HG03066 (cell line): ENCODE measurements around the gene MYCN.

Experiments
- ATAC-seq: cut with Tn5 transposase; IDR thresholded peaks from one replicate; pipeline ENCODE4 v1.9.1; 2021; ENCODE audit warnings: low read depth; ENCODE audit not compliant: unreplicated experiment

Gene MYCN

DNA sequence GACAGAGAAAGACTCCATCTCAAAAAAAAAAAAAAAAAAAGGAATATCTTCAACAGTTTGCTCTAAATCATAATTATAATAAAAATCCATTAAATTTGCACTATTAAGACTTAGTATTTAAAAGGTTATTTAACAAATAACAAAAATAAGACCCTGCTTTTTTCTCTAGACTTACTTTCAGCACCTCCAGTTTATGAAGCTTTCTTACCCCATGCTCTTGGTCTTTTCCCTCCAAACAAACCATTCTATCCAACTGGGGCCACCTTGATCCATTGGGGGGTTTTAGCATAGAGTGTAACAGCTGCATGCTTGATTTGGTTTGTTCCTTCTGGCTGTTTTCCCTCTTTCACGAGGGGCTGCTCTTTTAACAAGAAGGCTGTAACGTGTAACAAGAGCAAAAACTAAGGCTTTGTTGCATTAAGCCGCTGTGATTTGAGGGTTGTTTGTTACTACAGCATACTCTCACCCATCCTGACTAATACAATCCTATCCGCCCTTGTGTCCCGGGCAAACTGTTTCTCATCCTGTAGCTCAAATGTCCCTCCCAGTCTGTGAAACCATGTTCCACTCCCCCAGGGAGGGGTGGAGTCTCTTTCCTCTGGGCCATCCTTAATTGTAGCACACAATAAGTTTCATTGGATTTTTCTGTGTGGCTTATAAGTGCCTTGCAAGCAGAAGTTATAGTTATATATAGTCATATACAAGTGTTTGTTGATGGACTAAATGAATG is 9.6 kb upstream of the MYCN start:
- ATAC-seq = no peak

DNA sequence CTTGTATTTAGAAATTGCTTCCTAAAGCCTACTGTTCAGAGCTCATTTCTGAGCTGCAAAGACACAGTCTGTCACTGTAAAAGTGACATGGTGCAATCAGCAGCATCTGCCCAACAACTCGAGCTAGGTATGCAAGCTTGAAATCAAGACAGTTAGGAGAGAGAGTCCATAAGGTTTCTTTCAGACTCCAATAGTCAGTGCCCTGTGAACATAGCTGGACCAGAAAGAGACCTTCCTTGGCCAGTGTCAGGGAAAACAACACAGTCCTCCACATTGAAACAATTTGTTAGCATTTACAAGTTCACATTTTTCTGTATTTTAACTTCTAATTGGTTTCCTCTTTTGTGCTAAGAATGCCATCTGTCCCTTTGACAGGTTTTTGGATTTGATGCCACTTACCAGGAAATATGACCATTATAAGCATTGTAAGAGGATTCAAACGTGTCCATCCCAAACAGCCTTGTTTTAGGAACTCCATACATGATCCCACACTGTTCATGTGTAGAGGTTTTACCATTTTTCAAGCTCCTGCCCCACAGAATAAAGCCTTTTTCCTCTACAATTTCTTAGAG is 8.9 kb upstream of the MYCN start:
- no peak for ATAC-seq

DNA sequence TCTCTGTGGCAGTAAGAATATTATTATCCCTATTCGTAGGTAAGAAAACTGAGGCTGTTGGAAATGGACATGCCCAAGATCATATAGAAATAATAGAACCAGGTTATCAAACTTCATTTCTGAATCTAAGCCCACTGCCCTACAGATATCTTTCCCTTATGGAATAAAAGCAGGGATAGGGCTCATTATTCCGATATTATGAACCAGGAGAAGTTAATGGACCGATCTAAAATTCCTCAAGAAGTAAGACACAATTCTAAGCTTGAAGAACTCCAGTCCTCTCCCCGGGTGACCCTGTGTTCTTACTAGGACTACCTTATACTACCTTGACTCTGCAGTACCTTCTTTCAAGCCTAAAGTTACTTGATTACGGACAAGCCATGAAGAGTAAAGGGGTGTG is 8.4 kb upstream of the MYCN start:
- ATAC-seq = no peak

DNA sequence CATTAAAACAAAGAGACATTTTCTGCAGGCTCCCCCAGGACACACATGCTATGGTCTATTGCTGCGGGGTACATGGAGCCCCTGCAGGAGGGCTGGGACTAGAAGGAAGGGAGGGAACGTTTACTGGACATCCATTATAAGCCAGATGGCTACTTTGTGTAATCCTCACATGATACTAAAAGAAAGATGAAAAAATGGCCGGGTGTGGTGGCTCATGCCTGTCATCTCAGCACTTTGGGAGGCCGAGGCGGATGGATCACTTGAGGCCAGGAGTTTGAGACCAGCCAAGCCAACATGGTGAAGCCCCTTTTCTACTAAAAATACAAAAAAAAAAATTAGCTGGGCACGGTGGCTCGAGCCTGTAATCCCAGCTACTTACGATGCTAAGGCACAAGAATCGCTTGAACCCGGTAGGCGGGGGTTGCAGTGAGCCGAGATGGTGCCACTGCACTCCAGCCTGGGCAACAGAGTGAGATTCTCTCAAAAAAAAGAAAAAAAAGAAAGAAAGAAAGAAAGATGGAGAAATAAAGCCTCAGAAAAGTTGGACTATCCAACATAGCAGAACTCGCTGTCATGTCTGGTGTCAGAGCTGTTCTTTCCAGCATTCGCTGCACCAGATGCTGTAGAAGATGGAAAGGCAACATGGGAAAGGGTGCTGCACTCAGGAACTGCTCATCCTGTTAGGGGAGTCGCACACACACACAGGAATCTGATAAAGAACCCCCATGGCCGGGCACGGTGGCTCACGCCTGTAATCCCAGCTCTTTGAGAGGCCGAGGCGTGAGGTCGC is 7.8 kb upstream of the MYCN start:
- ATAC-seq = no peak

DNA sequence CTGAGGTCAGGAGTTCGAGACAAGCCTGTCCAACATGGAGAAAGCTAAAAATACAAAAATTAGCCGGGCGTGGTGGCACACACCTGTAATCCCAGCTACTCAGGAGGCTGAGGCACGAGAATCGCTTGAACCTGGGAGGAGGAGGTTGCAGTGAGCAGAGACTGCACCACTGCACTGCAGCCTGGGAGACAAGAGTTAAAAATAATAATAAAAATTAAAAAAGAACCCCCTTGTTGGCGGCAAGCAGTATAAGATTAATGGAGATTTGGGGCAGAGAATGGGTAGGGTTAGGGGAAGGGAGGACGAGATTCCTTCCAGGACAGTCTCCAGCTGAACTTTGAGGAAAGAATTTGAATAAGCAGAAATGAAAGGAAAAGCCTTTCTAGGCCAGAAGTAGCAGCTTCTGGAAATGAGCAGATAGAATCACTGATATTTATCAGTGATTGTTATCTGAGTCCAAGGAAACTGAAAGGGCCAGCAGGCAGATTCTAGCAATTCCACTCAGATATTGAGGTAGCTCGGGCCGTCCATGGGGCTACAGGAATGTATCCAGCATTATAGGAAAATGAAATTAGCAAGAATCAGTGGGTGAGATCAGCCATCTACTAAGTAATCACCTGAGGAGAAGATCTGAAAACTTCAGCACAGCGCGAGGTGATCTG is 7.0 kb upstream of the MYCN start:
- ATAC-seq = no peak

DNA sequence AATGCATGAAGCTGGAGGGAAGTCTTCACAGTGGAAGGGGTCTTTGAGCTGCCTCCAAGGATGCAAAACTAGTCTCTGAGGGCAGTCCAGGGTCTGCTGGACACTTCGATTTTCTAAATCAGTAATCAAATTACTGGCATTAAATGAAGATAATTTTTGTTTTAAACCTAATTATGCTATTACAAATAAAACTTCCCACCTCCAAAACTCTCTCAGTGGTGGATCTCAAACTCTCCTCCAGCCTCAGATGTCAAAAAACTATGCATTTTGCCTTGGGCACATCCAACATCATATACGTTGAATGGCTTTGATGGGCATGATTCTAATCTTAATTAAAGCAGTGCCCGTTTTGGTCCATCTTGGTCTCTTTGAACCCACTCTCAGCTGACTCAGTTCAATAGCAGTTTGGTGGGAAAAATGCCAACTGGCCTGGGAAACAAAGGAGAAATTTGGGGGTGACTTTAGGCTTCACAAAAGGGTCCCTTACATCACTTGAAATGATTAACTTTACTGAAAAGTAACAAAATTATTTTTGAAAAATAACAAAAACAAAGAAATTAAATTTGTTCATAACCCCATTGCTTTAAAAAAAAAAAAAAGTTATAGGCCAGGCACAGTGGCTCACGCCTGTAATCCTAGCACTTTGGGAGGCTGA is 5.9 kb upstream of the MYCN start:
- no peak for ATAC-seq

DNA sequence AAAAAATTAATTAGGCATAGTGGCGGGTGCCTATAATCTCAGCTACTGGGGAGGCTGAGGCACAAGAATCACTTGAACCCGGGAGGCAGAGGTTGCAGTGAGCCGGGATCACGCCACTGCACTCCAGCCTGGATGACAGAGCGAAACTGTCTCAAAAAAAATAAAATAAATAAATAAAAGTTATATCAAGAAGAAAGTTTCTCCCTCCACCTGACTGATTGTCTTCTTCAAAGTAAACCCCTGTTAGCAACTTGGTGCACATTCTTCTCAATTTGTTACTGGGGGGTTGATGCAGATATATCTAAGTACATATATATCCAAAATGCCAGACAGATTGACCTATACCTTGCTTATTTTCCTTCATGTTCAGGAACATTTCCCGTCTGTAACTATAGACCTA is 5.2 kb upstream of the MYCN start:
- ATAC-seq = no peak

DNA sequence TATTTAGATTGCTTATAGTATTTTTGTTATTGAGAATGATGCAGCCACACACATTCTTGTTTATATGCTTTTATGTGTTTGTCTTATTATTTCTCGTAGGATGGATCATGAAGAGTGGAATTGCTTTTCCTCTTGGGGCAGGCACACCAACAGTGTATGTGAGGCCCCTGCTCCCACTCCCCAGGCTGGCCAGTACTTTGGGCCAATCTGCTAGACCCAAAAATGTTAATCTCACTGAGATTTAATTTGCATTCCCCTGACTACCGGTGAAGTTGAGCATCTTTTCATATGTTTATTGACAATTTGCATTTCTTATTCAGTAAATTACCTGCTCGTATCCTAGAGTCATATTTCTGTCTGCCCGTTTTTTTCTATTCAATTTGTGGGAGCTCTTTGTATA is 4.7 kb upstream of the MYCN start:
- no peak for ATAC-seq

DNA sequence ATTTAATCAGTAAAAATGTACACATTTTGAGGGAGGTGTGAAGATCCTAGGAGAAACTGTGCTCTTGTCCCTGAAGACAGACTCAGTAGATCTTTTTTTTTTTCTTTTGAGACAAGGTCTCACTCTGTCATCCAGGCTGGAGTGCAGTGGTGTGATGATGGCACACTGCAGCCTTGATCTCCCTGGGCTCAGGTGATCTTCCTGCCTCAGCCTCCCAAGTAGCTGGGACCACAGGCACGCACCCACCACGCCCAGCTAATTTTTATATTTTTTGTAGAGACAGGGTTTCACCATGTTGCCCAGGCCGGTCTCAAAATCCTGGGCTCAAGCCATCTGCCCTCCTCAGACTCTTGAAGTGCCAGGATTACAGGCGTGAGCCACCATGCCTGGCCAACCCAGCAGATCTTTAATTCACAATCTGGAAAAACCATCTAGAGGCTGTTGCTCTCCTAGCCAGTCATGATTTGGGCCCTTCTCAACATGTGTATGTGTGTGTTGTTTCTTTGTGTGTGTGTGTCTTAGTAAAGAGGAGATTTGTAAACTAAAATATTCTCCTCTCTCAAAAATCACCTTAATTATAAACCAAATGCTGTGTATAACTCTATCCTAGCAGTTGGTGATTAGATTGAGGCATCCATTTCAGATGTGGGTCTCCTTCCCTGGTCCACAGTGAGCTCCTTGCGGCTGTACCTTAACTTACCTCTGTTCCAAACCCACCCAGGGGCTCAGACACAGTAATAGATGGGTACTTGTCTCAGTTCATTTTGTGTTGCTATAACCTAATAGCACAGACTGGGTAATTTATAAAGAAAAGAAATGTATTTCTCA is 3.9 kb upstream of the MYCN start:
- ATAC-seq = no peak

DNA sequence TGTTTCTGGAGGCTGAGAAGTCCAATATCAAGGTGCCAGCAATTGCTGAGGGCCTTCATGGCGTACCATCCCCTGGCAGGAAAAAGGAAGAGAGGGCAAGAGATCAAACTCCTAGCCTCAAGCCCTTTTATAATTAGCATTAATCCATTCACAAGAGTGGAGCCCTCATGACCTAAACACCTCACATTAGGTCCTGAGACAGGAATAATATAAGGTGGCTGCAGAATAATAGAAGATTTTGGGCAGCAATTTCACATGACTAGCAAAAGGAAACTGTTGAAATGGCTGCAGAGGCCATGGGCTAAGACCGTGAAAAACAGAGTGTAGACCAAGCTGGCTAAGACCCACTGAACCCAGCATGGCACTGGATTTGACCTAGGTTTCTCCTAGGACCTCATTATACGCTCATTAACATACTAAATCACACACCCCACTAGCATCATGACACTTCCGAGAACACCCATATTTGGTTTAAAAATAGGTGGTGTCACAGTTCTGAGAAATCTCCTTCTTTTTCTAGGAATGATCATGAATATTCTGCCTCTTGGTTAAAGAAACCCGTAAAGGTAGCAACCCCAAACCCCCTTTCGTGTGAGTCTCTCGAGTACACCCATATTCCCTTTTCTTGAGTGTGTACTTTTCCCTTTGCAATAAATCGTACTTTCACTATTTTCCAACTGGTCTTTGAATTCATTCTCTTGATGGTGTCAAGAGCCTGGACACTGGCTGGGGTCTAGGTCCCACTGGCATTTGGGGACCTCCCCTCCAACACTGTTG is 3.1 kb upstream of the MYCN start:
- no peak for ATAC-seq

DNA sequence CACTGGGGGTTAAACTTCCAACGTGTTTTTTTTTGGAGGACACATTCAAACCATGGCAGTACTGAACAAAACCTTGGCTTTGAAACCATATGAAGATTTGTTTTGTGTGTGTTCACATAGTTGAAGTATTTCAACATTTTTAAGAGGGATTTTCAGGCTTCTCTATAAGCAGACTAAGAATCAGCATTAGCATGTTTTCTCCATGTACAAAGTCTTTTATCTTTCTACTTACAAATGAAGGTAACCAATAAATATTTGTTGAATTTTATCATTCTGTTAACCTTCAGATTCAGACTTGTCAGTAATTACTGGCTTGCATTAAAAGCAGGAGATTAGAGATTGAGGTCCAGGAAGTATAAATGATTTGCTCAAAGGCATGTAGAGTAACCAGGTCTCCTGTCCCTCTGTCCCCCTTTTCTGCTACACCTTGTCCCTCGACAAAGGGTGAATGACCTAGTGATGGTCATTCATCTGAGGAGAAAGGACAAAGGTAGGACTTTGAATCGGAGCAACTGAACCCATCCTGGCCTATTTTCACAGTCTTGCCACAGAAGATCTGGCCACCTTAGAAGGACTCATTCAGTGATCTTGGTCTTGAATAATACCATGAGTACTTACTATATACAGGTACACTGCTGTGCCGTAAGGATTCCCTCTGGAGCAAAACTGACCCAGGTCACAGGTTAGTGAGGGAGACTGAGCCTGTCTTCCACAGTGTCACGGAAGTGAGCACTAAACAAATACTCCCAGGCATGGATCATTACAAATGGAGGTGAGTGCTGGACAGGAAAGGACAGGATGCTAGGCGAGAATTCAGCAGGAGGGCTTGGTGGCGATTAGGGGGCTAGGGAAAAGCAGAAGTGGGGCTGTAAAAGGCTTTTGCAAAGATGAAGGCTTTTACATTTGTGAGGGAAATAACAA is 2.2 kb upstream of the MYCN start:
- no peak for ATAC-seq

DNA sequence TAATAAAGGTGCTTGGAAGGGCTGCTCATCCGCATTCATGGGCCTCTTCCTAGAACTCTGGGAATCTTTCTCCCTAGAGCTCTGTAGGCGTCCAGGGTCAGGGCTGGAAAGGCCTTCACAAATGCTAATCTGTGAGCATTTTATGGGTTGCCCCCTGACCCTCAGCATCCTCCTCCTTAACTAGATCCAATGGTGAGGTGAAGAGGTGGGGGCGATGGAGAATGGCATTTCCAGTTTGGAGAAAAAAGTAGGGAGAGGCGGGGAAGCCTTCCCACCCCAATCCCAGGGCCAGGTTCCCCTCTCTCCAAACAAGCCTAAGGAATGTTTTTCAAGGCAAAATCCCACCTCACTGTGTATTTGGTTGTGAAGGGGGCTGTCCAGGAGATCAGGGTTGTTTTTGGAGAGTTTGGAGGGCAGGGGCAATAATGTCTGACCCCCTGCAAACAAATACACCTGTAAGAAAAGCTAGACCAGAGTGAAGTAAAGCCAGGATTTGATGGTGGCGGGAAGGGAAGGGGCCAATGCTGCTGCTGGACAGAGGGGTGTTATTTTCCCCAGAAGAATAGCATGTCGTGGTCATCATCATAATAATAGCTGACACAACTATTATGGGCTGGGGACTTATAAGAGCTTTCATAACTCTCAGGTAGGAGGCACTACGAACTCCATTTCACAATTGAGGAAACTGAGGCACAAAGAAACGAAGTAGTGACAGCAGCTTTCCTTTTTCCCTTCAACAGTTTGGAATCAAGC is 1.4 kb upstream of the MYCN start:
- no peak for ATAC-seq

DNA sequence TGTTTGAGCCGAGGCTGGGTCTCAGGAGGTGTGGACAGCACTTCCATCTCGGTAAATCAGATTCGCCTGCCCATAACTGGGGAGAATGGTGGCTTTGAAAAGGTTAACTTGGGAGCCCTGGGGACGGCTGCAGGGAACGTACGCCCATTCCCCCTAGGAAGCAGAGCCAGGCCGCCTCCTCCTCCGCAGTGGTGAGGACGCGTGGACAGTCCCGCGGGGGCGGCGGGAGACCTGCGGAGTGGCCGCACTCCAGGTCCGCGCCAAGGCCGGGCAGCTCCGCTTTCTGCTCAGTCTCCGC is 845 bp upstream of the MYCN start:
- no peak for ATAC-seq

DNA sequence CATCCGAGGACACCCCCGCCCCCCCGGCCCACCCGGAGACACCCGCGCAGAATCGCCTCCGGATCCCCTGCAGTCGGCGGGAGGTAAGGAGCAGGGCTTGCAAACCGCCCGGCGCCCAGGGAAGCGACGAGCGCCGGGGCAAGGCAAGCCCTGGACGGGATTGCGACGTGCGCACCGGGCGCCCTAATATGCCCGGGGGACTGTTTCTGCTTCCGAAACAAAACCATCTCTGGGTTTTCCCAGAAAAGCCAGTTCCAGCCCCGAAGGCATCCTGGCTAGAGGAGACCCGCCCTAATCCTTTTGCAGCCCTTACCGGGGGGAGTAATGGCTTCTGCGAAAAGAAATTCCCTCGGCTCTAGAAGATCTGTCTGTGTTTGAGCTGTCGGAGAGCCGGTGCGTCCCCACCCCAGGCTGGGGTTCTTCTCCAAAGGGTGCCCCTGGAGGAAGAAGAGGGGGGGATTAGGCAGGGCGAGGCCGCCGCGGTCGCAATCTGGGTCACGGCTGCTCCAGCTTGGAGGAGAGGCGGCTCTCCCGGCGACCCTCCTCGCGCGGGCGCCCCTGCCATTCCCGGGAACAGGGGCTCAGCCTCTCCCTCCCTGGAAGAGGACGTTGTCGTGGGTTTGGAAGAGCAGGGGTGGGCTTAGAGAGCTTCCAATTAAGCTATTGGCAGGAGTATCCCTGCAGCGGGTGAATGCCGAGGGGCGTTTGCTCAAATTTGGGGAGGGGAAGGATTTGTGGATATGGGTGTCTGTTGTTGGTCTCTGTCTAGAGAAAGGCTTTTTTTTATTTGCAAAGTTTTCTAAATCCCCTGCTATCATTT is 521 bp downstream of the MYCN start:
- ATAC-seq = no peak

DNA sequence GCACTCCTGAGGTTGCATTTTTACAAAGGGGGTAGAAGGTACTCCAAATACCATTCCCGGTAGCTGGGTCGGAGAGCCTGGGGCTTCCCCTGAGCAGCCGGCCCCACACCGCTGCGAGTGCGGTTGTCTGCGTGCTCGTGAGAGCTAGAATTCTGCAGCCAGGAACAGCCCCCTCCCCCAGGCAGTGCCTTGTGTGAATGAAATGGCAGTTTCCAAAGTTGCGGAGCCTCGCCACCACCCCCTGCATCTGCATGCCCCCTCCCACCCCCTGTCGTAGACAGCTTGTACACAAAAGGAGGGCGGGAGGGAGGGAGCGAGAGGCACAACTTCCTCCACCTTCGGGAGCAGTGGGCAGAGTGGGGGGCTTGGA is 1.1 kb downstream of the MYCN start:
- ATAC-seq = no peak

DNA sequence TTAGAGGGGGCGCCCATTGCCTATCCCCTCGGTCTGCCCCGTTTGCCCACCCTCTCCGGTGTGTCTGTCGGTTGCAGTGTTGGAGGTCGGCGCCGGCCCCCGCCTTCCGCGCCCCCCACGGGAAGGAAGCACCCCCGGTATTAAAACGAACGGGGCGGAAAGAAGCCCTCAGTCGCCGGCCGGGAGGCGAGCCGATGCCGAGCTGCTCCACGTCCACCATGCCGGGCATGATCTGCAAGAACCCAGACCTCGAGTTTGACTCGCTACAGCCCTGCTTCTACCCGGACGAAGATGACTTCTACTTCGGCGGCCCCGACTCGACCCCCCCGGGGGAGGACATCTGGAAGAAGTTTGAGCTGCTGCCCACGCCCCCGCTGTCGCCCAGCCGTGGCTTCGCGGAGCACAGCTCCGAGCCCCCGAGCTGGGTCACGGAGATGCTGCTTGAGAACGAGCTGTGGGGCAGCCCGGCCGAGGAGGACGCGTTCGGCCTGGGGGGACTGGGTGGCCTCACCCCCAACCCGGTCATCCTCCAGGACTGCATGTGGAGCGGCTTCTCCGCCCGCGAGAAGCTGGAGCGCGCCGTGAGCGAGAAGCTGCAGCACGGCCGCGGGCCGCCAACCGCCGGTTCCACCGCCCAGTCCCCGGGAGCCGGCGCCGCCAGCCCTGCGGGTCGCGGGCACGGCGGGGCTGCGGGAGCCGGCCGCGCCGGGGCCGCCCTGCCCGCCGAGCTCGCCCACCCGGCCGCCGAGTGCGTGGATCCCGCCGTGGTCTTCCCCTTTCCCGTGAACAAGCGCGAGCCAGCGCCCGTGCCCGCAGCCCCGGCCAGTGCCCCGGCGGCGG is 1.7 kb downstream of the MYCN start:
- no peak for ATAC-seq
